GM15510 (cell line): ENCODE measurements around the gene CLP1.

ENCODE experiments used
- POLR2A ChIP-seq: IDR thresholded peaks from 3 replicates; pipeline ENCODE4 v1.6.1; 2011; ENCODE audit warnings: borderline replicate concordance; ENCODE audit not compliant: insufficient read length; ENCODE audit errors: extremely low read depth

The CLP1 gene

GRCh38 chr11:57657194-57658022, at the start of gene CLP1:
Gene CLP1, plus strand, starts transcription at chr11:57657762. Its CDS starts 1,715 bp downstream, at chr11:57659477.
- TF ChIP-seq POLR2A, result peak; percentile 66

GRCh38 chr11:57610170-57610569, 47.4 kb upstream of the CLP1 start:
- TF ChIP-seq POLR2A, result no peak

GRCh38 chr11:57614234-57614772, 43.3 kb upstream of the CLP1 start:
- TF ChIP-seq POLR2A, result no peak

- TF ChIP-seq POLR2A, result no peak
Measured at GRCh38 chr11:57615308-57615707, 42.3 kb upstream of the CLP1 start.

- no peak for TF ChIP-seq POLR2A
Measured at GRCh38 chr11:57616595-57616994, 41.0 kb upstream of the CLP1 start.

GRCh38 chr11:57618438-57618837, 39.1 kb upstream of the CLP1 start:
- no peak for TF ChIP-seq POLR2A

GRCh38 chr11:57619331-57619730, 38.2 kb upstream of the CLP1 start:
- no peak for TF ChIP-seq POLR2A

- no peak for TF ChIP-seq POLR2A
Measured at GRCh38 chr11:57620467-57620866, 37.1 kb upstream of the CLP1 start.

- TF ChIP-seq POLR2A, result no peak
Measured at GRCh38 chr11:57622263-57622662, 35.3 kb upstream of the CLP1 start.

GRCh38 chr11:57624864-57625263, 32.7 kb upstream of the CLP1 start:
- no peak for TF ChIP-seq POLR2A

- no peak for TF ChIP-seq POLR2A
Measured at GRCh38 chr11:57626895-57627294, 30.7 kb upstream of the CLP1 start.

- no peak for TF ChIP-seq POLR2A
Measured at GRCh38 chr11:57630171-57630570, 27.4 kb upstream of the CLP1 start.

GRCh38 chr11:57632116-57632515, 25.4 kb upstream of the CLP1 start:
- no peak for TF ChIP-seq POLR2A

GRCh38 chr11:57633394-57634070, 24.0 kb upstream of the CLP1 start:
- no peak for TF ChIP-seq POLR2A

GRCh38 chr11:57634311-57634710, 23.3 kb upstream of the CLP1 start:
- TF ChIP-seq POLR2A, result no peak

- TF ChIP-seq POLR2A, result no peak
Measured at GRCh38 chr11:57635246-57635645, 22.3 kb upstream of the CLP1 start.
